RPMI7951 (cell line): ENCODE results near the gene TECRL. TPM values are rescaled to one million over a fixed set of nuclear protein-coding genes. Genes with fewer than 3 reads are reported as not detected.

Source experiments
- DNase-seq: peaks from one replicate; pipeline ENCODE4 v3.0.0-alpha.2; 2012; ENCODE audit warnings: low read depth
- total RNA-seq: library from RNA; depleted of rRNA; stranded (reverse); fragments of >200 nt; shearing (Covaris generic); gene quantifications from 2 replicates; pipeline ENCODE4 v1.2.3, GENCODE V29; 2014; rRNA removed

The TECRL gene
- total RNA-seq = not detected in 2 replicates

DNA sequence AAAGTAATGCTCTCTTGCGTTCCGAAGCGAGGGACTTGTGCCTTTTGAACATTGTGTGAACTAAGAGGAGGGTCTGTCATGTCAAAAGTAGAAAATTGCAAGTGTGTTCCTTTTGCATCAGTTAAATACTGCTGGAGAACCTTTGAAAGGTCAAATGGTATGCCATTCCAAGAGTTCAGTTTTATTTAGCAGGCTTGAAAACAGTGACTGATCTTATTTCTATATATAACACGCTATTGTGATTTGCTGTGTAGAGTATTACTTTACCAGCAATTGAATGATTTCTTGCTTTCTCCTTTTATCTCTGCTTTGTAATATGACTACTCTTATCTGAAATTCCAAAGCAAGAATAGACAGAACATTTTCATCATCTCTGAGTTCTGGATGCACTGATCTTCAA lies at the start of gene TECRL:
Gene TECRL (minus strand): TSS at position 151 of the 400 bp plus-strand sequence. CDS start 99 bp downstream, at position 52.
- no peak for DNase-seq

DNA sequence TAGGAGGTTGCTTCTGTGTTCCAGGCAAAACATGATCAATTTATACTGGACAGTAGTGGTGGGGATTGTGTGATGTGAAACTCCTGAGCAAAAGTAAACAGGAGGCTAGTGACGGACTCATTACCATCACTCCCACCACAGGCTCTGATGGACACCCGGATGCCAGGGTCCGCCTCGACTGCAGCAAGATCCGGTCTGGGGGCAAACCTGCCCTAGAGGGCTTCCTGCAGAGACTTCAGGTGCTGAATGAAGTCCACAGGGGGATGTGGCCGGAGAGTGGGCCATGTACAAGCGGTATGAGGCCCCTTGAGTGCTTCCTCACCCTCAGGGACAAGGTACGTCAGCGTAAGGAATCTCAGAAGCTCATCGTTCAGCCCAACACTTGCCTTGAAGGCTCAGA lies 23.4 kb upstream of the TECRL start:
- DNase-seq = no peak

- DNase-seq = no peak
Observed at GRCh38 chr4:64430933-64431332, 21.7 kb upstream of the TECRL start.

- no peak for DNase-seq
Observed at GRCh38 chr4:64417974-64418373, 8.7 kb upstream of the TECRL start.

- DNase-seq = no peak
Observed at GRCh38 chr4:64407000-64407399, 2.2 kb downstream of the TECRL start.

DNA sequence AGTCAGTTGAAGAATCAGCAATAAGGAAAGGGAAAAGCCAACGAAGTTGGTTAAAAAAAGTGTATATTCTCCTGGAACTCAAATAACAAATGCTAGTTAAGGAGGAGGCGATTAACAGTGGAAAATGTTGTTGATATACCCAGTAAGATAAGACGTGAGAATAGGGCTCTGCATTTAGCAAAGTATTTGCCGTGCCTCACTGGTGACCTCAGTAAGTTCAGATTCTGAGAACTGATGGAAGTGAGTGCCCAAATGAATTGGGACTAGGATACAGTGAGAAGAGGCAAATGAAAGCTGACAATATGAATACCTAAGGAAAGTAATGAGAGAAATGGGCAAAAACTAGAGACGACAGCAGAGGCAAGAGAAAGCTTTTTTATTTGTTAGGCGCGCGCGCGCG lies 3.5 kb downstream of the TECRL start:
- DNase-seq = no peak

DNA sequence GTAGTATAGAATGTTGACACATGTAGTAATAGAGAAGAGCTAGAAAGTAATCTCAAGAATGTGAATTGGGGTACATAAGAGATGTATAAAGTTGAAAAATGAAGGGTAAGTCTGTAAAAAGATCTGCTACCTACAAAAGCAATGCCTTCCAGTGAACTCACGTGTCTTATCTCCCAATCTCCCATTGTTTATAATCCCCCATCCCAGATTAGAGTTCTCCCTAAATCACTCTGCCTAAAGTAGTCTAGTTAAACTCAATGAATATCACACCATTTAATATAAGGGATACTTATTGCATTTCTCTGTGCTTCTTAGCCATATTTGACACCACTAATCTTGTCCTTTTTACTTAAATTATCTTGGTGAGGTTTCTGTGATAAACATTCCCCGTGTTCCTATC lies 6.6 kb downstream of the TECRL start:
- no peak for DNase-seq

DNA sequence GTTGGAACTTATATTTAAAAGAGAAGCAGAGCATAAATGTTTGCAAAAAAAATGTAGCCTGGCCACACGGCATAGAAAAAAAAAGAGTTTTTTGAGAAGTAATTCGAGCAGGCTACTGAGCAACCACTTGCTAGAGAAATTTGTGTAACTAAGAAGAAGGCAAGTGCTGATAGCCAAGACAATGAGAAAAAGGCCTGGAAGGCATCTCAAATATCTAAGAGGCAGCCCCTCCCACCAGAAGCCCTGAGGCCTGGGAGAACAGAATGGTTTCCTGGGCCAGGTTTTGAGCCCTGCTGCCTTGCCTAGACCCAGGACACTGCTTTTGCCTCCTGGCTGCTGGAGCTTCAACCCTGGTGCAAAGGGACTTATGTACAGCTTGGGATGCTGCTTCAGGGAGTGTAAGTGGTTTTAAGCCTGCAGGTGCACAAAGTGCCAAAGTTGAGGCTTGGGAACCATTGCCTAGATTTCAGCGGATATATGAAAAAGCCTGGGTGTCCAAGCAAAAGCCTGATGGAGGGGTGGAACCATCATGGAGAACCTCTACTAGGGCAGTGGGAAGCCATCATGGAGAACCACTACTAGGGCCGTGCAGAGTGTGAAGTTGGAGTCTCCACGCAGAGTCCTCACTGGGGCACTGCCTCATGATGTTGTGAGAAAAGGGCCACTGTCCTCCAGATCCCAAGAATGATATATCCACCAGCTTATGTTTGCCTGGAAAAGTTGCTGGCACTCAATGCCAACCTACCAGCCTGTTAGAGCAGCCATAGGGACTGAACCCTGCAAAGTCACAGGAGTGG lies 9.7 kb downstream of the TECRL start:
- DNase-seq = no peak

- no peak for DNase-seq
Observed at GRCh38 chr4:64394469-64394868, 14.8 kb downstream of the TECRL start.

- DNase-seq = no peak
Observed at GRCh38 chr4:64388252-64388651, 21.0 kb downstream of the TECRL start.

DNA sequence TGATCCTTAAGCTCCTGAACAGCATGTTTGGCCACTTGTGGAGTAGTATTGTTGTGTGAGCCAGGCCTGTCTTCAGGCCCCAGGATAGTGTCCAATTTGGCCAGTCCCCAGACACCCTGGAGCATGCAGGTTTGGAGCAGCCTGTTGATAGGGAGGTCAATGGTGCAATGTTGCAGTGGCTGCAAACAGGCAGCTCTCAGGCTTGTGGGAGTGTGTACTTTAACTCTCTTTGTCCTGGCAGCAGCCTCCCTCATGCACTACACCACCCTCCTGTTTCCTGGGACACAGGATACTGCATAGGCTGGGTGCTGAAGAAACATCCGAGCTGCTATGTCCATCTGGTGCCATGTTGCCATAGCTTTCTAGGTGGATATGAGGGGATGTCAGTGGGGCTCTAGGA lies 24.0 kb downstream of the TECRL start:
- no peak for DNase-seq

DNA sequence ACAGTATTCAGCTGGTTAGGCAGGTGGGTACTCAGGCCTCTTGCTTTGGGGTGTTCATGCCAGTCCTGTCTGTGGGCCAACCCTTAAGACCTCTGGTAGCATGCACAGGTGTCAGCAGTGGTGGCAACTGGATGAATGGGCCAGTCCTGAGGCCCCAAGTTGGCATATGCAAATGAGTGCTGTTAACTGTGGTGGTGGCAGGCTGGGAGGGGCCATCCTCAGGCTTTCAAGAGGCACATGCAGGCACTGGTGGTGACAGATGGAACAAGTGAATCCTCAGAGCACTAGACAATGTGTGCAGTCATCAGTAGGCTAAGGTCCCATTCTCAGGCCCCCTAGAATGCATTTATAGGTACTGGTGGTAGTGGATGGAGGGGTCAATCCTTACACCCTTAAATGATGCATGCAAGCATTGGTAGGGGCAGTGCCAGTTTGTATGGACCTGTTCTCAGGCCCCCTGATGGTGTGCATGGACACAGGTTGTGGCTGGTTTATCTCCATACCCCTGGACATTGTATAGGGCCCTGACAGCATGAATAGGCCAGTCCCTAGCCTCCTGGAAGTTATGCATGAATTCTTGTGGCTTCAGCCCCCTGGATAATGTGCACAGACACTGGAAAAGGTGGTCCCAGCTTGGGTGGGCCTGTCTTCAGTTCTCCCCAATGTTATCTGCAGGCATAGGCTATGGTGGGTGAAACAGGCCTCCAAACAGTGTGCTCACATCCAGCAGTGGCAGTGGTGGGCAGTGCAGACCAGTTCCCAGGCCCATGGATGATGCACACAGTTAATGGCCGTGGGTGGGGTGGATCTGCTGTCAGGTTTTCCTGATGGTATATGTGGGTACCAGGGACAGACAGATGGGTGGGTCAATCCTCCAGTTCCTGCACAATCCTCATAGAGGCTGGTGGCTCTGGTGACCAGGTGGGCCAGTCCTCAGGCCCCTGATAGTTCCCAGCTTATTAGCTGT lies 24.7 kb downstream of the TECRL start:
- no peak for DNase-seq

DNA sequence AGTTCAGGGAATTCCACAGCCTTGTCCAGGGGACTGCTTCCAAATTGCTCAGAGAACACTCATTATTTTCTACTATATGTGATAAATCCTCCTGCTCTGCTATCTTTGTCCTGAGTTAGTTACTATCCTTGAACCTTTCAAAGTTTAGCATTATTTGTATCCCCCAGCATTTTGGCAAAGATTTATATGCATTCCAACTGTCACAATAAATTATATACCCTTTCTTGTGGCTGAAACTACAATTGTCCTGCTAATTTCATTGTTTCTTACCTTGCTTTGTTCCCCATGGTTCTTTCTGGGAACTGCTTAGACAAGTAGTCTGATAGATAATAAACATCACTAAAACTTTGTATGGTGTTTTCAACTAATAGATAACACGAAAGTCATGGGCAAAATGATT lies 40.5 kb downstream of the TECRL start:
- DNase-seq = no peak

GRCh38 chr4:64361399-64361740 lies 47.9 kb downstream of the TECRL start:
- DNase-seq = no peak

- DNase-seq = no peak
Observed at GRCh38 chr4:64360664-64361398, 48.4 kb downstream of the TECRL start.

DNA sequence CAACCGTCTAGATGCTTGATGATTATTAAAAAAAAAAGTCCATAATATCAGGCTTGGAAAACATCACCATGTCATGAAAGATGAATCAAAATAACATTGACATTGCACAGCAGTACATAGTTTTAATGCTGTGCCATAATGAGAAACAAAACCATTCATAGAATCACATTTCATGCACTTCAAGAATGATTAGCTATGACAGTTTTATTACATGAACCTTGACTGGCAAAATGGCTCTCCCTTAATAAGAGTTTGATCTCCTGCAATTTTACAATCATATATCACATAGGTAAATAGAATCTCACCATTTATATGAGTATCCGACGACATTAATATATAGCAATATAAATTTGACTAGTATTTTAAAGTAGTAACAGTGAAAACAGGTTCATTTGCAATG lies 49.8 kb downstream of the TECRL start:
- no peak for DNase-seq

DNA sequence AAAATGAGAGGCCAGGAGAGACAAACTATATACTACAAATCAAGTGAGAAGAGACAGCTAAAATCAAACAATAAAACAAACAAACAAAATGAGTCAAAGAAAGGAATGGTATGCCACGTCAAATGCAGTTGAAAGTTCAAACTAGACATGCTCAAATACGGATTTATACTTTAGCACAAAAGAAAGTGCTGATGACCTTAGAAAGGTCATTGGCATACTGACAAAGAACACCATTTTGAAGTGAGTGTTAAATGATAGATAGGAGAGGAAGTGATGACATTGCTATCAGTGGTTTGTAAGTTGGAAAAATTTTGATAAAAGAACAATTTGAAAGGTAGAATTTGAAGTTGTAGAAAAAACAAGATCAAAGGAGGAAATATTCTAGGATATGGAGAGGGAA lies 55.3 kb downstream of the TECRL start:
- DNase-seq = no peak

DNA sequence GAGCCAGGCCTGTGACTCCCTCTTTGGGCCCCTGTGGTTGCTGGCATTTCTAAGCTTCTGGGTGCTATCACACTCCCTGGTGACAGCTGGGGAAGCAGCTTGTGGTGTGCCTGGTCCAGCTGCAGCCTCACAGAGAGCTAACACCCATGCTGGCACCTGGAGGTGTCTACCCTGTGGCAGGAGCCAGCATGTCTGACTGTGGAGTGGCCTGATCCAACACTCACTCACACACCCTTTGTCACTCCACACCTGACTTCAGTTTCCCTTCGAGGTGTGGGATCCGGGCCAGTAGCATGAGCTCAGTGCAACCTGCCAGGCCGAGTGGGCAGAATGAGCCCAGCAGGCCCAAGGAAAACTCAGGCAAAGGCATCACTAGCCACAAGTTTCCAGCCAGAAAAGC lies 67.5 kb downstream of the TECRL start:
- no peak for DNase-seq

DNA sequence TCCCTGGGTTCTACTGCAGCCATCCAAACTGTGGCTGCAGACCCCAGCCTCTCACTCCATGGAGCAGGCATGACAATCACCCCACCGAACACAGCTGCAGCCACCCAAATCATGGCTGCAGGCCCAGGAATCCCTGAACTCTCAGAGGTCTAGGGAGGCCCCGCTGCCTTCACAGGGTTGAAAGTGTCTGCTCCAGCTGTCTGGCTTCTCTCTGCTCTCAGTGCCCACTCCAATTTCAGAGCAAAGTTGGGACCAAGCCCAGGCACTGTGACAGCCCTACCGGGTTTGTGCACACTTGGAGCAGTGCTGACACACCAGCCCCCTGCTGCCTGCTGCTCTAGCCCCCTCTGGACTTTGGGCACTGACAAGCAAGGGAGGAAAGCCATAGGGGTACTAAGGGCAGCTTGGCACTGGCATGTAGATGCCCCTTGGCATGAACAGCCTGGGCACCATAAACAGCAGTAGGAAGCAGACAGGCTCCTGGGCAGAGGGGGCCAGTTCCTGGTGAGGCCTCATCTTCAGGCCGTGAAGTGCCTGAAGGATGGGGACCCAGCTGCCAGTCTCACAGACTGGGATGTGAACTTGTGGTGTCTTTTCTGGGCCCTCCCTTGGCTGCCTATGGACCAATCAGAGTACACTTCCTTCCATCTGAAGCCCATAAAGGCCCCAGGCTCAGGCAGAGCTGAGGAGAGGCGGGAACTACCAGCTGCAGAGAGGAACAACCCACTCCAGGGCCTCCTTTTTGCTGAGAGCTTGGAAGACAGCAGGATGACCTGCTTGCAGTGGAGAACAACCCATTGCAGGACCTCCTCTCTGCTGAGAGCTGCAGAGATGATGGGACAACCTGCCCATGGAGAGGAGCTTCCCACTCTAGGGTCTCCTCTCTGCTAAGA lies 68.8 kb downstream of the TECRL start:
- DNase-seq = no peak

- no peak for DNase-seq
Observed at GRCh38 chr4:64334964-64335363, 74.3 kb downstream of the TECRL start.

GRCh38 chr4:64330143-64330542 lies 79.1 kb downstream of the TECRL start:
- DNase-seq = no peak
